ENCODE data around the gene APOE. TPM values are rescaled to one million over a fixed set of nuclear protein-coding genes. Genes with fewer than 3 reads are reported as not detected.

The APOE gene
- total RNA-seq, 1 experiment from 2014 or later = 530 TPM

- no peak overlapping the region for H3K4me2 ChIP-seq (ENCODE audit: insufficient read depth, insufficient read length, low read length)
- H3K27ac ChIP-seq (ENCODE audit: insufficient read length, low read depth, low read length) = no peak overlapping the region
- H3K56ac ChIP-seq (ENCODE audit: insufficient read length, low read depth, low read length) = no peak overlapping the region
- H3K27ac Mint-ChIP-seq = peak overlapping the region in 1 of 3 experiments; percentile 61; a peak in 1 of 7 replicates
- no peak overlapping the region for H3K4me3 Mint-ChIP-seq
- H2BK5ac ChIP-seq (ENCODE audit: insufficient read length, low read length) = no peak overlapping the region
- H3K4me1 ChIP-seq (ENCODE audit: insufficient read depth, low read length) = no peaks in the 10 kb centered on the region
- WGBS (ENCODE audit: extremely low coverage, insufficient read length, low lambda C conversion rate) = no CpG with 5 or more reads among the region's 19 CpGs
- no peaks in the 10 kb centered on the region for H3K9me3 Mint-ChIP-seq
- no peak overlapping the region for H2BK15ac ChIP-seq (ENCODE audit: low read depth, low read length)
- no peak overlapping the region for H3K23ac ChIP-seq (ENCODE audit: insufficient read length, low read depth, low read length)
- H3K14ac ChIP-seq (ENCODE audit: insufficient read depth, low read length) = no peak overlapping the region
- peaks cover 40 to 76% (median 59%) of the 10 kb centered on the region in 3 experiments; a peak in 6 of 7 replicates for H3K36me3 Mint-ChIP-seq (ENCODE audit: insufficient read depth in 1 of 3, low read depth in 3 of 3)
- H3K79me2 ChIP-seq (ENCODE audit: insufficient read depth, low read length) = no peaks in the 10 kb centered on the region
- no peak overlapping the region for H3K9ac ChIP-seq (ENCODE audit: extremely low read depth, insufficient read length, low read length)
- no peaks in the 10 kb centered on the region for H4K20me1 ChIP-seq (ENCODE audit: control insufficient read depth, insufficient read depth, insufficient read length)
- H4K91ac ChIP-seq (ENCODE audit: insufficient read length, low read depth, low read length) = no peak overlapping the region
- H4K8ac ChIP-seq (replicated peaks; ENCODE audit: insufficient read length, low read depth, low read length) = no peak overlapping the region
- H3K79me1 ChIP-seq (ENCODE audit: insufficient read depth, low read depth, low read length, poor library complexity, severe bottlenecking) = no peaks in the 10 kb centered on the region
- no peaks in the 10 kb centered on the region for H3K23me2 ChIP-seq (ENCODE audit: insufficient read length, low read depth, low read length, poor library complexity, severe bottlenecking)
- no peak overlapping the region for H2BK120ac ChIP-seq (ENCODE audit: low read depth, low read length, poor library complexity, severe bottlenecking)
- H3K27me3 Mint-ChIP-seq (ENCODE audit: low read depth) = no peaks in the 10 kb centered on the region; the same call in 1 of the 2 replicates
- no peak overlapping the region for H2AK5ac ChIP-seq (ENCODE audit: insufficient read length, low read length)
- H3K9me3 ChIP-seq (ENCODE audit: control insufficient read depth, low read depth, low read length) = no peaks in the 10 kb centered on the region
- peaks cover 8 to 14% of the 10 kb centered on the region in 2 experiments for H3K4me1 Mint-ChIP-seq
- H3K27me3 ChIP-seq (ENCODE audit: insufficient read depth, low read length) = no peaks in the 10 kb centered on the region
- no peak overlapping the region for H2AFZ ChIP-seq (ENCODE audit: low read length)
- H2BK20ac ChIP-seq (ENCODE audit: low read depth, low read length, poor library complexity, severe bottlenecking) = no peak overlapping the region
- DNase-seq = no peak
- no peak overlapping the region for H3T11ph ChIP-seq (ENCODE audit: low read length)
- no peak for TF ChIP-seq CTCF (conservative IDR thresholded peaks at IDR 0.05)
- H4K5ac ChIP-seq (ENCODE audit: insufficient read length, low read depth, low read length) = no peak overlapping the region
- H3K18ac ChIP-seq (ENCODE audit: insufficient read length, low read depth, low read length) = no peak overlapping the region
- H3K4ac ChIP-seq (ENCODE audit: low read depth, low read length) = no peak overlapping the region
- H2BK12ac ChIP-seq (ENCODE audit: insufficient read length, low read depth, low read length) = no peak overlapping the region
Observed at GRCh38 chr19:44900328-44901244, 5.0 kb upstream of the APOE start.
